ENCODE measurements around the gene CD300LF. TPM values are rescaled to one million over a fixed set of nuclear protein-coding genes. Genes with fewer than 3 reads are reported as not detected.

Gene CD300LF
- total and polyA plus RNA-seq, 10 of the 15 experiments (the other 5 are each of a cell fraction or from before 2014, with no cell fraction given) = 0.15 TPM; not detected in 9

DNA sequence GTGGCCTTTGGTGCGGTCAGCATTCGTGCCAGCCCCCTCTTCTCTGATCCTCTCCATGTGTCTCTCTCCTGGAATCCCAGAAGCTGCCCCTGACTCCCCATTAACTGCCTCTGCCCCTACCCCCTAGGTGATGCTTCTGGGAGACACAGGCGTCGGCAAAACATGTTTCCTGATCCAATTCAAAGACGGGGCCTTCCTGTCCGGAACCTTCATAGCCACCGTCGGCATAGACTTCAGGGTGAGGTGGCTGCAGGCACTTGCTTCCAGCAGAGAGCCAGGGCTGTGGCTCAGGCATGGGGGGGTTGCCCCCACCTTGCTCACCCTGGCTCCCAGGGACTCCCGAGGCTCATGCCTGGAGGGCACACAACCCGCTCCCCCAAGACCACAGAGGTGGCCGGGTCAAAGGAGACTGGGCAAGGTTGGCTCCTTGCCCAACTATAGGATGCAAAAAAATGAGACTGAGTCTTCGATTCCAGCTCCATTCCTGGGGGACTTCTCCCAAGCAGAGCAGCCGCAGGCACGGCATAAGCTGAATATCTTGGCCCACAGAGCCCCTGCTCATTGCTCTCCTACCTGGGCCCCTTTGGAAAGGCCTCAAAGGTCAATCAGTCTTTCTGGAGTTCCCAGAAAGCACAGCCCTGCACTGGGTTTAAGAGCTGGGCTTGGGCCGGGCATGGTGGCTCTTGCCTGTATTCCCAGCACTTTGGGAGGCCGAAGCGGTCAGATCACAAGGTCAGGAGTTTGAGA is 28.1 kb upstream of the CD300LF start (continued):
- TF ChIP-seq, protein P1, sequence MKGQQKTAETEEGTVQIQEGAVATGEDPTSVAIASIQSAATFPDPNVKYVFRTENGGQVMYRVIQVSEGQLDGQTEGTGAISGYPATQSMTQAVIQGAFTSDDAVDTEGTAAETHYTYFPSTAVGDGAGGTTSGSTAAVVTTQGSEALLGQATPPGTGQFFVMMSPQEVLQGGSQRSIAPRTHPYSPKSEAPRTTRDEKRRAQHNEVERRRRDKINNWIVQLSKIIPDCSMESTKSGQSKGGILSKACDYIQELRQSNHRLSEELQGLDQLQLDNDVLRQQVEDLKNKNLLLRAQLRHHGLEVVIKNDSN (IDR thresholded peaks at IDR 0.05; ENCODE audit: borderline replicate concordance, extremely low read length, insufficient read depth, low read depth, low read length) = no peak
- TF ChIP-seq NBN (IDR thresholded peaks at IDR 0.05) (no peak), RBBP5 (conservative IDR thresholded peaks at IDR 0.05) (no peak), ZNF217 (IDR thresholded peaks at IDR 0.05) (no peak), CHD1 (IDR thresholded peaks at IDR 0.05; ENCODE audit: low read depth, low read length) (no peak), HDGF (IDR thresholded peaks at IDR 0.05) (no peak)

DNA sequence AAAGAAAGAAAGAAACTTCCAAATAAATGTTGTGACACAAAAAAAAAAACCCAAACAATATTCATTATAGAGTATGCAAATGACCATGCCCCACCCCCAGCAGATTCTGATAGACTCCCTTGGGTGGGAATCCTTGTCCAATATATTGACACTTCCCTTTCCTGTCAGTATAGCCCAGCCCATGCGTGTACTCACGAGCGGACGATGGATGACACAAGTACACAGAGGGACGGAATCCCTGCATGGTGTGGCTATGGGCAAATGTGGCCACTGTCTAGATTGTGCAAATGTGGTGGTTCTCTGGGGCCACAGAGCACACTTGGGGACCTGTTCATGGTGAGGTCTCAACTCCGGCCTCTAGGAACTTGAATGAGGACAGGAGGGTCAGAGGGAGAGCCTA is 27.4 kb upstream of the CD300LF start:
- Histone ChIP-seq H3K36me3 (ENCODE audit: control insufficient read depth in 2 of 2, insufficient read depth in 2 of 2, low read length in 1 of 2) (no peaks in the 10 kb centered on the region), H3K27ac (ENCODE audit: control insufficient read depth, insufficient read depth) (no peak overlapping the region), H4K20me1 (ENCODE audit: control insufficient read depth, insufficient read depth) (no peaks in the 10 kb centered on the region), H3K4me3 (no peak overlapping the region), H3K4me1 (ENCODE audit: control insufficient read depth, insufficient read depth, low read length) (peaks cover 54% of the 10 kb centered on the region), H3K9me3 (replicated peaks; ENCODE audit: control insufficient read depth, insufficient read depth, low read length) (no peaks in the 10 kb centered on the region), H3K4me2 (ENCODE audit: control insufficient read depth, insufficient read depth) (no peak overlapping the region), H3K27me3 (replicated peaks in 1 of 2; ENCODE audit: control insufficient read depth in 2 of 2, insufficient read depth in 2 of 2, low read length in 1 of 2) (no peaks in the 10 kb centered on the region), H3K9ac (ENCODE audit: control insufficient read depth, insufficient read depth, low read length) (no peak overlapping the region), H3K79me2 (ENCODE audit: control insufficient read depth, insufficient read depth, low read length) (no peaks in the 10 kb centered on the region), H2AFZ (ENCODE audit: control insufficient read depth, low read depth, low read length) (no peak overlapping the region)
- 60% methylated on average over 6 of the region's 6 CpGs for WGBS (ENCODE audit: insufficient coverage, insufficient replicate concordance, low lambda C conversion rate, missing lambda C conversion rate)
- ChIA-PET RAD21 (ENCODE audit: unreplicated experiment) (interaction anchor here (1.0 kb wide), 1 partner anchor 31 kb away, joined by 3 read pairs; no protein-coding TSS in a partner anchor), POLR2A (interaction anchor here (1.0 kb wide), 1 partner anchor 132 kb away, joined by 3 read pairs; the partner anchor contains the start of gene FDXR), CTCF (no interaction called here), SMC1A (ENCODE audit: uncharacterized antibody, unreplicated experiment) (interaction anchor here (5.4 kb wide), 1 partner anchor 82 kb away, joined by 152 read pairs; no protein-coding TSS in a partner anchor)
- no TSS peak for BruUV-seq (replicated peaks)
- in situ Hi-C loops (cut with MboI) (loop anchor here (5.0 kb wide), 1 partner anchor 127 kb away; no protein-coding TSS in a partner anchor), intact Hi-C loops (cut with micrococcal nuclease; ENCODE audit: unreplicated experiment) (no loop called here)
- no peak for TF ChIP-seq POLR2AphosphoS2 (IDR thresholded peaks at IDR 0.05; ENCODE audit: low read depth, low read length)
- TF ChIP-seq IRF3 (IDR thresholded peaks at IDR 0.05) = no peak
- TF ChIP-seq CEBPB (IDR thresholded peaks at IDR 0.05; ENCODE audit: borderline replicate concordance in 1 of 2, low read depth in 2 of 2, low read length in 2 of 2) = no peak
- TF ChIP-seq FOXK2 (IDR thresholded peaks at IDR 0.05) = no peak
- no peak for TF ChIP-seq CREM (IDR thresholded peaks at IDR 0.05; ENCODE audit: low read depth)
- no peak for TF ChIP-seq PKNOX1 (IDR thresholded peaks at IDR 0.05)
- TF ChIP-seq KLF5 (IDR thresholded peaks at IDR 0.05; ENCODE audit: partially characterized antibody) = no peak
- TF ChIP-seq, protein P2, sequence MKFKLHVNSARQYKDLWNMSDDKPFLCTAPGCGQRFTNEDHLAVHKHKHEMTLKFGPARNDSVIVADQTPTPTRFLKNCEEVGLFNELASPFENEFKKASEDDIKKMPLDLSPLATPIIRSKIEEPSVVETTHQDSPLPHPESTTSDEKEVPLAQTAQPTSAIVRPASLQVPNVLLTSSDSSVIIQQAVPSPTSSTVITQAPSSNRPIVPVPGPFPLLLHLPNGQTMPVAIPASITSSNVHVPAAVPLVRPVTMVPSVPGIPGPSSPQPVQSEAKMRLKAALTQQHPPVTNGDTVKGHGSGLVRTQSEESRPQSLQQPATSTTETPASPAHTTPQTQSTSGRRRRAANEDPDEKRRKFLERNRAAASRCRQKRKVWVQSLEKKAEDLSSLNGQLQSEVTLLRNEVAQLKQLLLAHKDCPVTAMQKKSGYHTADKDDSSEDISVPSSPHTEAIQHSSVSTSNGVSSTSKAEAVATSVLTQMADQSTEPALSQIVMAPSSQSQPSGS (IDR thresholded peaks at IDR 0.05; ENCODE audit: low read length) = no peak
- FAIRE-seq = no peak
- no peak for ATAC-seq
- DNase-seq (ENCODE audit: low read depth, low spot score) = no peak
